Activated T-helper 9 cell treated with anti-CD3 and anti-CD28 coated beads, Interleukin-2, amount 50 U/mL, for 16 hours (primary cell): ENCODE data around the gene SUPT3H.

Experiments used
- DNase-seq: peaks from one replicate; pipeline ENCODE4 v3.0.0-alpha.2; 2020; ENCODE audit warnings: low read depth

The SUPT3H gene

DNA sequence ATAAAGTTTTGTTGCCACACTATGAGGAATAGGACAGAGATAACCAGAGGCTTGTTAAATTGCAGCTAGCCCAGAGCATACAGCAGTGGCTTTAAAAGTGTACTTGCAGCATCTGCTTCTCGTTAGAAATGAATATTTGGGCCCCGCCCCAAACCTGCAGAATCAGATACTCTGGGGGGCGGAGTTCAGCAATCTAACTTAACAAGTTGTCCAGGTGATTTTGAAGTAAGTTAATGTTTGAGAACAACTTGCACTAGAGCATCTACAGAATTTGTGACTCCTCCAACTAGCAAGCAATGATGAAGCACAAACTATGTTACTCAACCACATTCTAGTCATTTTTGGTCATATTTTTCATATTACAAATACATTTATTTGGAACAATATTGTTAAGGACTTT lies 10.6 kb upstream of the SUPT3H start:
- DNase-seq, result no peak

DNA sequence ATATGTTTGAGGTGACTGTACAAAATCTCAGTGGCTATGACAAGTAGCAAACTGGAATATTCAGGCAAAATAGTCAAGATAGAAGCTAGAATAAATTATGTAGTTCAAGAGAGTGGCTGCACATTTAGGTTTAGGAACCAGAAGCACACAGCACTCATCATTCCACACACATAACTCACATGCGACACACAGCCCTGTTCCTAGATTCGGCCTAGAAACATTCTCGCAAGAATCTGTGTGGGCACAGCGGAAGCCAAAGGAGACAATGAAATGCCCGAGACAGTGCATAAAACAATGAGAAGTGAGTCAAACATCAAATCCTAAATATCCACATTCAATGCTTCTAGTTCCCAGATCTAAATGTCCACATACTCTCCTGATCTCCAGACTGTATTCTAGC lies 9.5 kb upstream of the SUPT3H start:
- no peak for DNase-seq

DNA sequence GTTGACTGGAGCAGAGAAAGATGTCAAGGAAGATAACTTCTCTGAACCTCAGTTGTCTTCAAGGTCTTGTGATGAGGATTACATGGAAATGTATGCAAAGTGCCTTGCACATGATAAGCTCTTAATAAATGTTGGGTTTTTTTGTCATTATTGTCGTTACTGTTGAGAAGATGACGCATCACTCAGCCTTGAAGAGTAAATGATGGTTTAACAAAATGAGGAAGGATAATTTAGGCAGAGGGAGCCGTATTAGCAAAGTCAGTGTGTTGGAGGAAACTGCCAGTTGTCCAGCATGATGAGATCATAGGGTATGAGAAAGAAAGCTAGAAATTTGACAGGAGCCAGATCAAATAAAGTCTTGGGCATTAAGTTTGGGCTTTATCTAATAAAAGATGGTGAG lies 8.8 kb upstream of the SUPT3H start:
- DNase-seq, result no peak

DNA sequence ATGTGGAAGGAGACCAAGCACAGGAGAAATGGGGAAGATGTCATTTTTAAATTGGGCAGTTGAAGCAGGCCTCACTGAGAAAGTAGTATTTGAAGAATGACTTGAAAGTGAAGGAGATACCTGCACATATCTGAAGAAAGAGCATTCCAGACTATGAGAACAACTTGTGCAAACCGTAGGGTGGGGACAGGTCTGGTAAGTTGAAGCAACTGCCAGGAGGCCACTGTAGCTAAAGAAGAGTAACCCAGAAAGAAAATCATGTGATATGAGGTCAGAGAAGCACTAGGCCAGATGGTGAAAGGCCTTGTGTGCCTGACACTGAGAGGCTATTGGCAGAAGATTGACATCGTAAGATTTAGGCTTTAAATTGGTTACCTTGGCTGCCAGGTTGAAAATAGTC lies 4.7 kb upstream of the SUPT3H start:
- no peak for DNase-seq

DNA sequence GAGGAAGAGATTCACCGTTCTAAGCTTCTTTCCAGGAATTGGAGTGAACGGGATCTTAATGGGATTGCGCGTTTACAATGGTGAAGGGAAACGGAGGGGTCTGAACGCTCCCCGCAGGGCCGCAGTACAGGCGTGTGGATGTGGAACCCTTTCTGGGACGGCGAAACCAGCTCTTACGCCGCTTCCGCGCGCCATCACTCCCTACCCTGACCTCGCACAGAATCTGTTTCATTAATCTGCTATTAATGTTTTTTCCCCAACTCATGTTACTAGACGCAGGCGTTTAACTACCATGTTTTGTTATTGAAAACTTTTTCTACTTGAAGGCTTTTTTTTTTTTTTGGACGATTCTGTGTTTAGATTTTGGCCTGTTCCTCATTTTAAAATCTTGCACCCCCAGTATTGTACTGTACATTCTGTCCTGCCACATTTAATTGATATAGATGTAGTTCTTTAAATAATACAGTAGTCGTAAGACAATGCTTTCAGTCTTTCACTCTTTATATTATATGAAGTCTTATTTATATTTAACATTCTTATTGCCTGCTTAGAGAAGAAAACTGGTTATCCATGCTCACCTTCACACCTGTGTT lies 696 bp upstream of the SUPT3H start:
- peak; percentile 1 for DNase-seq

DNA sequence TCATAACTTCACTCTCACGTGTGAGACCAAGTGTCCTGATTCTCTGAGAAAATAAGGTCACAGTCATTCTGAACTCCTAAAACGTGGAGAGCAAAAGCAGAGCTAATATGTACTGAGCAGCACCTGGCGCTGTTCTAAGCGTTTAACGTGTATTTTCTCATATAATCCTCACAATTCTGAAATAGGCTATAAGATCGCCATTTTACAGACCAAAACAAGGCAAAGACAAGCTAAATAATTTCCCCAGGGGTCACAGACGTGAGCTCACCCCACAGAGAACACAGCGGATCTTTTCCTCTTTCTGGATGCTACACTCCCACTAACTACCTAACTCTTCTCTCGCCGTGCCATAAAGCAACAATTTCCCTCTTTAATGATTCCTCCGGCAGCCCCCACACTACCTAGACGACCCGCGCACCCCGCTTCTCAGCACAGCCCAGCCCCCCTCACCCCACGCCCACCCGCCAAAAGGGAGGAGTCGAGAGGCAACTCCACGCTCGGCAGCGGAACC lies 636 bp downstream of the SUPT3H start:
- DNase-seq, result no peak

DNA sequence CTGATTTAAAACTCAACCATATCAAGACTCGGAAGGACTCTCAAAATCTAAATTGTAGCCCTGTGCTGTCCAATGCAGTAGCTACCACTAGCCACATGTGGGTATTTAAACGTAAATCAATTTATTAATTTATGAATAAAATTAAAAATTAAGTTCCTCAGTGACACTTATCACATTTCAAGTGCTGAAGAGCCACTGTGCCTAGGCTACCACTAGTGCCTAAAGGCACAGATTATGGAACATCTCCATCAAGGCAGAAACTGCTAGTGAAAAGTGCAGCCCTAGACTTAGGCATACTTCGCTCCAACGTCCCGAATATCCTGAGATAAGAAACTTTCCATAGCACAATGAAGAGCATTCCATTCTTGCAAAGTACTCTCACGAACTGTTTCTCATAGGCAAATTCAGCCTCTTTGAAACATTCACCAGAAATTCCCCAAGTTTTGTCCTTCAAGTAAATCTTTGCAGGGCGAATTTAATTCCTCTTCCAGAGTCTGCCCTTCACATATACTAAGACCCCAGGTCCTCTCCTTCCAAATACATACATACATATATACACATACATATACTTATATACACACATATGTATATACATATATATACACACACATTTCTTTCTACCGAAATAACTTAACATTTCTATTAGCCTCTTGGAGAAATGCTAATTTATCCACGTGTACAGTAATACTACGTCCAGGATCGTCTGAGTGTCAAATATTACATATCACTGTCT lies 1.3 kb downstream of the SUPT3H start:
- no peak for DNase-seq

DNA sequence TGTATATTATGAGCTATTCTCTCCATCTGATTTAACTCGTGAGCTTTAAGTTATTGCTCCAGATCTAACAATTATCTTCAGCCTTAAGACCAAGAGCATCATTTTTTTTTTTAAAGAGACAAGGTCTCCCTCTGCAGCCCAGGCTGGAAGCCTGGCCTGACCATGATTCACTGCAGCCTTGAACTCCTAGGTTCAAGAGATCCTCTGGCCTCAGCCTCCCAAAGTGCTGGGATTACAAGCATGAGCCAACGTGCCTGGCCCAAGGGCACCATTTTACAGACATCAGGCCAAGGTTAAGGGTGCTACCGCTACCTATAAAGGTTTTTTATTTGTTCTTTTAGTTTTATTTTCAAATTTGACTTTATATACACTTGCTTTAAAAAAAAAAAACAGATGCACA lies 2.3 kb downstream of the SUPT3H start:
- no peak for DNase-seq

DNA sequence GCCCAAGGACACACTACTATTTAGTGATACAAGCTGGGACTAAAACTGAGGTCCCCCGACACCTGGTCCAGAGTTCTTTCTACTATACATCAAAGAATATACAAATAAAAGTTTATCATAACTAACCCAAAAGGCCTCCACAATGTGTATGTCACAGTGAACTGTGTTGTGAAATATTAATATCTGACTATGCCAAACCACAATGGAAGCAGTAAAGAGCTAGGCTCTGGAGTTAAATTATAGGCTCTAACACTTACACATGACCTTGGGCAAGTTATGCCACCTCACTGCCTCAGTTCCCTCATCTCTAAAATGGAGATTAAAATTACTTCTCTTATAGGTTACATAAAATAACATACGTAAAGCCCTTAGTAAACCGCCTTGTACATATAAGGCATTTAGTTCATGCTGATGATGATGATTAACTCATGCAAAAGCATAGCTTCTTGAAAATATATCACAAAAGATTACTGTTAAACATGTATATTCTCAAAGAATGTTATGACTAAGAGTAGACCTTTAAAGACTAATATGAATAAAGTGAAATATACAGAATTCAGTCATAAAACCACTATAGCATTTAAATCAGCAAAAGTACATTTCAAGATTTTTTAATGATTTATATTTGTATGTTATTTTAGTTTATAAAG lies 5.7 kb downstream of the SUPT3H start:
- no peak for DNase-seq

DNA sequence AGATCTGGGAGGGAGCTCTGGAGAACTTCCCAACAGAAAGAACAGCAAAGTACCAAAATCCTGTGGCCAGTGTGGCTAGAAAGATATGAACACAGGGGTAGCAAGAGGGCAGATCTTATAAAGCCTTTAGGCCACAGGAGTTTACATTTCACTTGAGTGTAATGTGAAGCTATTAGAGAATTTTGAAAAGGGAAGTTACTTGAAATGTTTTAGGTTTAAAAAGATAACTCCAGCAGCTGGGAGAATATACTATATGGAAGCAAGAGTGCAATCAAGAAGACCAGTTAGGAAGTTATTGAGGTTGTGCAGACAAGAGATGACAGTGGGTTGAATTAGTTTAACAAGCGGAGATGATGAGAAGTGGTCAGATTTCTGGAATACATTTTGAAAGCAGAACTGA lies 7.9 kb downstream of the SUPT3H start:
- no peak for DNase-seq

DNA sequence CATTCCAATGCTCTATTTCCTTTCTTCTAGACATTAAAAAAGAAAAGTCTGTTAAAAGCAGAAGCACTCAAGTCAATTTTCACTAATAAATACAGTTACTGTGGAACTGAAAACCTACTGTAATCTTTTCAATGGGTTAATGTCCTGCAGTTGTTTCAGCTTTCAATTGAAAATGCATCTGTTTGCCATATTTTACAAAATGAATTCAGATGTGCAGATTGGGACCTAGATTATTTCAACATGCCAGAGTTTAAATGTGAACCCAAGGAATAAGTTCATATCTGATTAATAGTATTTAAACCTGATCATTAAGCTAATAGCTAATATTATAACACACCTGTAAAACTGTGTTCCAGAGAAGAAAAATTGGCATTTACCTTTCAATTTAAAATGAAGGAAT lies 9.7 kb downstream of the SUPT3H start:
- no peak for DNase-seq

DNA sequence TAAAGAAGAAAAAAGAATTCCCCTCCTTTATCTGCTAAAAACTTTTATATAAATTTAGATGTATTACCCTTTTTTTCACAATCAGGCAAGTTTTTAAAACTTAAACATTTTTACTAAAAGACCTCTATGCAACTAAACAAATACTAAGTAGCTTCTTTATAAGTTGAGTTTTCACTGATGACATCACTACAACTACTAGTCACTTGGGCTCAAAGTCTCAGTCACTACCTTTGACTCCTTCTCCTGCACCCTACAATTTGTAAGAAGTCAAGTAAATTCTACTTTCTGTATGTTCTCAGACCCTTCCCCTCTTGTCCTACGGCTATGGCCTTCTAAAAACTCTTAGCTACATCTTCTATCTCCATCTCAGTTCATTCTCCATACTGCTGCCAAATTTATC lies 11.2 kb downstream of the SUPT3H start:
- no peak for DNase-seq

DNA sequence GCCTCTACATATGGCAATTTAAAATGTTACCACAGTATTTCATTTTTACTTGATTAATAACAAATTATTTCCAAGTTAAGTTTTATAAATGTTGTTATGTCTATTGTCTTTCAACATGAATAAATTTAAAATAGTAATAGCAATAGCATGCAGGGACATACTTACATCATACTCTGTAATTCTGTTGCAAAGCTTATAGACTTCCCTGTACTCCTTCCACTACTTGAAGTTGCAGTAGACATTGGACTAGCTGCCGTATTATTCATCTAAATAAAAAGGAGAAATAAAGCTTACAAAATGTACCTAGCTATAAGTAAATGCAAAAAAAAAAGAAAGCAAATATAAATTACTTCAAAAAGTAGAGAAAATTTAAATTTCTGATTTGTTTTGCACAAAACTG lies 12.7 kb downstream of the SUPT3H start:
- DNase-seq, result no peak

DNA sequence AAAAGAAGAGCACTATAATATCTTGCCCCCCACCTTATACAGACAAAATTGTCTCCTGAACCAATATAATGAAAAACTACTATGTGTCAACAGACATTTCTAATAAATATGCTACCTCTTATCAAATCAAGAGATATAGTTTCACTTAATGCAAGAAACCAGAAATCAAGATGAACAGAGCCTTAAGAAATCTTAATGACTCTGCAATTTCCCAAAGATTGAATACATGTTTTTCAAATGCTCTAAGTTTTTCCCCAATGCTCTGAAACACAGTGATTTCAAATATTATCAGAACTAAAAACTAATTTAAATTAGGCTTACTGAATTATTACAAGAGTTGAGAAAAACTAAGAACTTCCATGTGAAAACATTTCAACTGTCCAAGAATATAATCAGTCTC lies 13.3 kb downstream of the SUPT3H start:
- no peak for DNase-seq

DNA sequence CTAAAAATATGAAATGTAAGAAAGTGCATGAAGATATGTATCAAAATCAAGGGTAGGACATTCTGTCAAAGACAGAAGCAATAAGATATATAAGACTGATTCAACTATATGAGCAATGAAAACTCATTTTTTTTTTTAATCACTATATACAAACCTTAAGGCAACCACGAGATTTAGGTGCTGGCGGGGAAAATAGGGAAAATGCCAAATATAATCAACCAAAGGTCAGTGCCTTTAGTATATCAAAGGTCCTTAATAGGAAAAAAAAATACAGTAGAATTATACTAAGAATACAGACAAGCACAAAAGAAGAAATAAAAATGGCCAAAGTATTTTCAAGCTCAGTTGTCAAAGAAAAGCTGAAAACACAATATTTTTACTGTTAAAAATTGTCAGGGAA lies 24.1 kb downstream of the SUPT3H start:
- no peak for DNase-seq

DNA sequence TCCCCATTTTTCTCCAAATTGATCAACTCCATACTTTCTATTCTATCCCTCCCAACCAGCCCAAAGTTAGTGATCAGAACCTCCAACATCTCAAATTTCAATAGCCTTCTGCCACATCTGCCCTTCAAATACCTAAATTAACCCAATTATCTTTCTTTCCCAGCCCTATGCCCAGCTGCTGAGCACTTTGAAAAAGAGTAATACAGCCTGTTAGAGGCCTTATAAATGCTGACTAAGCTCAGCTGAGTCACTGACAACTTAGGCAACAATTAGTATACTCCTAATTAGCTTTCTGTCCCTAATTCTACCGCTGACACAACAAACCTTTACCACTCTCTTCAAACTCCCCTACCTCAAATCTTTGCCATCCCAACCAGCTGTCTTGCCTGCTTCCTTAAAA lies 26.1 kb downstream of the SUPT3H start:
- DNase-seq, result no peak

DNA sequence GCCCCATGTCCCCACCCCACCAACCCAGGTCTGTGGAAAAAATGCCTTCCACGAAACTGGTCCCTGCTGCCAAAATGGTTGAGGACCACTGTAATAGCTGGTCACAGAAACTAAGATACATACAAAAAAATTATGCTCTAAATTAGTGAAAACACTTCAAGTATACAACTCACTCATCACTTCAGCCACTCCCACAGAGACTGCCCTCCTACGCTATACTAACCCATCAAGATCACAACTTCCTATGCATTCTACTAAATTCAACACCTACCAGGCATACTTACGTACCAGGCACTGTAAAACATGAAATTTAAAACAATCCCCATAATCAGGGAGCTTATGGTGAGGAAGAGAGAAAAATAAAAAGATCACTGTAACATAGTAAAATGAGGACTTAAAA lies 26.7 kb downstream of the SUPT3H start:
- DNase-seq, result no peak

DNA sequence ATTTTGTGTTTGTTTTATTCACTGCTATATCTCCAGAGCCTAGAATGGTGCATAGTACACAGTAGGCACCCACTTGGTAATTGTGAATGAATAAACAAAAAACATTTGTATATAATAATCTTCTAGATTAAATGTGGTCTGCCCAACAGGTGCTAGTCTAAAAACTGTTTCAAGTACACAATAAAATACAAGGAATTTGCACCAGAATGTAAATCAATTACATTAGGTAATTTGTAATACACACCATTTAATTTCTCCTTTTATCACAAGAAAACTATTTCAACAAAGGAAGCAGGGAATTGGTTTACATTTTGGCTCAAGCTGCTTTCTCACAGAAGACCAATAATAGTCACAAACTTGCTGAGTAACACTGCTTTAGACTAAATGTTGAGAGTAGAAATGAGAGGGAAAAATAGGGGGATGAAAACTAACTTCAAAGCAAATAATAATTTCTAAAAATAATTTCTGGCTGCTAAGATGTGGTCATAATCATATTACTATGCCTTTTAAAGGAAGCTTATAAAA lies 27.5 kb downstream of the SUPT3H start:
- no peak for DNase-seq

DNA sequence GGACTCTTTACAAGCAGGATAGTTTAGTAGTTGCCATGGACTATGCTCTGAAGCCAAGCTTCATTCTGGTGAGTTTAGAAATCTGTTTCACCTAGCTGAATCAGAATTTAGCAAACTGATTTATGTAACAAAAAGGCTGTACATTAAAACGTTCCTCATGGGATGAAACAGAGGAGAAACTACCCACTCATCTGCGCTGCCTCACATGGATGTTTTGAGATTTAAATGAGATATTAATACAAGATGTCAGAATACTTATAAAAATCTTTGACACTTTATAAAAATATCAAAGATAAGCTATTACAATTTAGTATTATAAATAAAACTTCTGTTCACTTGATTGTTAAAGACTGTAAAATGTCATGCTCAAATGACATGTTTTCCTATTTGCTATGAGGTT lies 32.8 kb downstream of the SUPT3H start:
- DNase-seq, result no peak

DNA sequence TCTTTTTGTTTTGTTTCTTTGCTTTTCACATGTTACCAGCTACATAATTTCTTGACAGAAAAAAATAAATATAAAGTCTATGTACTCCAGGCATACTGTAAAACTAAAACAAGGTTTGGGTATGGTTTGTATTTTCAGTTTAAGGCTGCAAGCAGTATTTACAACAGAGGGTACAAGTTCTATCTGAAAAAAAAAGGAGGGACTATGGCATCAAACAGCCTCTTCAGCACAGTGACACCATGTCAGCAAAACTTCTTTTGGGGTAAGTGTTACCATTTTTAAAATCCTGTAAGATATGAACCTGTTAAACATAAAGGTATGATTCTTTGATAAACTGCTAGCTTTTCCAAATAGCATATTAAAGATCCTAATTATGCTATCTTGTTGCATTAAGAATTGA lies 49.2 kb downstream of the SUPT3H start:
- no peak for DNase-seq

DNA sequence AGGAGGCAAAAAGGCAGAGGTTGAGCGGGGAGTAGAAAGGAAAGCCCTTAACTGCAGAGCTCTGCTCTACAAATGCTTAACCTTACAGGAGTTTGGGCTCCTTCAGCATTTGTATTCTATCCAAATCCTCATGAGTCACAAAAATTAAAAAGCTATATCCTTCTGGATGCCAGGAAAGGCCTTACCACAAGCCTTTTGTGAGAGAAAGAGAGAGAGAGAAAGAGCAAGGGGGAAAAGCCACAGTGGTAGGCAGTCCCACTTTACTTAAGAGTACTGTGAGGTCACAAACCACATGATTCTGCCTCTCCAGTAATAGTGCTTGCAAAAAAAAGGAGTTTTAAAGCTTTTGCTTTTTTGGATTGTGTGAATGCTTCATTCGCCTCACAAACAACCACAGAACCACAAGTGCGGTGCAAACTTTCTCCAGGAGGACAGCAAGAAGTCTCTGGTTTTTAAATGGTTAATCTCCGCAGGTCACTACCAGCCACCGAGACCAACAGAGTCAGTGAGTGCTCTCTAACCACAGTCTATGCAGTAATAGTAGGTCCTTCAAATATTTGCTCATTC lies 49.7 kb downstream of the SUPT3H start, which contains the start of gene RUNX2:
Gene RUNX2, plus strand, starts transcription at position 375 of the 567 bp plus-strand sequence. CDS start 397 bp downstream, outside the sequence.
- no peak for DNase-seq

DNA sequence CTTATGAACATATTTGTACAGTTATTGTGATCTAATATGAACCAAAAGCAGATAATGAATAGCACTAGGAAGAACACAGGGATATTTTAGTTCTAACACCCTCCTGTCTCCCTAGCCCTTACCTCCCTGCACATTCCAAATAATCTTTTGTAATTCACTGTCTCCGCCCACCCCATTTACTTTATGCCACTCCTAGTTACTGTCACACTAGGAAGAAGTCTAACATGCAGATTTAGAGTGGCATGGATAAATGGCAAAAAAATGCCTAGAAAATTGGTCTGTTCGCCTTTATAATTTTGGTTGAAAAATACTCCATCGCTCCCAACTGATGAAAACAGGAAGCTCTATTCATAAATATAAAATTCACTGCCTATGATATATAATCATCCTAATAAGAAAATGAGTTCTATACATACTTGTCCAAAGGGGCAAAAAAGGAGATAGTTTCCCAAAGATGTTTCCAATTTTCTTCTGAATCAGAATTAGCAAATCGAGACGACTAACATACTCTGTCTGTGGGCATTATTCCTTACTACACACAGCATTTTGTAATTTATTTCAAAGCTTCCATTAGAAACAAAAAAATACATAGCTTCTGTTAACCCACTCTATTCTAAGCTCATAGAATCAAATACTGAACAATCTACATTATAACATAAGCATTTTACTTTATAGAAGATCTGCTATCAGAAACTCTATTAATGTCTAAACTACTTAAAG lies 50.9 kb downstream of the SUPT3H start:
- DNase-seq, result no peak
